Skin of body (tissue), 2 donors: ENCODE data around the gene LHFPL3. TPM values are rescaled to one million over a fixed set of nuclear protein-coding genes. Genes with fewer than 3 reads are reported as not detected.
"Not testable (repeated sequence)": the region's sequence is repeated elsewhere in the genome, so short reads cannot be mapped to it uniquely, and the experiment has no call there.

Experiments
- DNase-seq: peaks from one replicate; lab custom pipeline; 2025; lab: John Stamatoyannopoulos, UW
- total RNA-seq: library from RNA; depleted of rRNA; stranded (reverse); fragments of >200 nt; gene quantifications from one replicate; pipeline ENCODE4 v1.2.3, GENCODE V29; 2014

Gene LHFPL3
- total RNA-seq, 1 donor from 2014 or later = 0.39 TPM

DNA sequence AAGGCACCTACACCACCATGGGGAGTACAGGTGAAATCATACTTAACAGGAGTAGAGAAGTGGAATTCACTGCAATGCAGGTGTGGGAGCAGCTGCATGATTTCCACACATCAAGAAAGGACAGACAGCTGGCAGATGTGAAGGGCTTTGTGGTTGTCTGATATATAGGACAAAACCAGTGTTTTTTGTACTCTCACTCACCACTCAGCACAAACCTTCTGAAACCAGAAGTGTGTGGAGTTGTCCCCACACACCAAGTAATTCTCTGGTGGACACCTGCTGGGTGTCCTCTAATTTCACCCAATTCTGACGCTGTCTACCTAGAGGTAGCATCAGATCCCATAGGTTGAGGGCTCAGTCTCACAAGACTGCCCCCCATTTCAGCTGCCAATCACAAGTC is 357.9 kb downstream of the LHFPL3 start:
- no peak for DNase-seq

DNA sequence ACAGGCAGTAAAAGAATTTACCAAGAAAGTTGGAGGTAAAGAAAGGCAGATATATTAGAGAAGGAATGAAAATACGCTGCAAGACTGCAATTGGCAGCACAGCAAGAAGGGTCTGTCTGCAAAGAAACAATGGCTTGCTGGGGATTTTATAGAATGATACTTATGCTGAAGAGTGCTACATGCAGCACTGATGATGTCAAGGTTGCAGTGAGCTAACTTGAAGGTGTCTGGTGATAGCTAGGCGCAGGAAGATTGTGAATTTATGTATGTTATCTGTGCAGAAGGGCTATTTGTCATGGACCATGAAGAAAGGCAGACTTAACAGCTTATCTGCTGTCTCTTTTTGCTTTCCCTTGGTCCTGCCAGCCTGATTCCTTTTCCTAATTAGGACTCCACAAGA is 366.3 kb downstream of the LHFPL3 start:
- no peak for DNase-seq

DNA sequence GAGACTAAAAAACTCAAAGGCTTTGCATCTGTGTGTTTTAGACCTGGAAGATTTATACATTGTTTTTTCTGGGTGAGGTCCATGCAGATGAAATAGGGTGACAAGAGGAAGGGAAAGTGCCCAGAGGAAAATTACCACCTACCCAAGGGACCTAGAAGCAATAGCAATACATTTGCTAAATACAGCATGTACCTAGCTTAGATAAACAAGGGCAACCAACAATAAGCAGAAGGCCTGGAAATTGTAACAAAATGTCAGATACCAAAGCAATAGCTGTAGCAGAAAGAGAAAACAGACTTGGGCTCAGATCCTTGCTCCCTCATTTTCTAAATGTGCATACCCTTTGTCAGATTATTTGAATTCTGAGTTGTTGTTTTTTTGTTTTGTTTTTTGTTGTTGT is 367.2 kb downstream of the LHFPL3 start:
- DNase-seq = no peak

DNA sequence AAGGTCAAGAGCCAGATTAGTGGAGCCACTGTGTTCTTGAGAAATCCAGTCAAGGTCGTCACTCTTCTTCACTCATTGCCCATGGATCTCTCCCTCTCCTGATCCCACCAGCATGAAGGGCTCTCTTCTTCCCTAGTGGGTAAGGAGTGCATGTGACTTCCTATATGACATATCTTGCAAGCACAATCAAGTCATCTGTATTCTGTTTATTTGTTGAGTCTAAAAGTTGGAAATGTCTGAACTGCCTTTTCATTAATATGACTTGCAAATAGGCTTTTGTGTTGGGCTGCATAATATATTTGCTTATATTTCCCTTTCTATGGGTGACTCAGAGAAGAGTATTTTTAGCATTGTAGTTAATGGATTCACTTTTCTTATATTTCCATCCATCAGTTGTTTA is 371.9 kb downstream of the LHFPL3 start:
- no peak for DNase-seq

DNA sequence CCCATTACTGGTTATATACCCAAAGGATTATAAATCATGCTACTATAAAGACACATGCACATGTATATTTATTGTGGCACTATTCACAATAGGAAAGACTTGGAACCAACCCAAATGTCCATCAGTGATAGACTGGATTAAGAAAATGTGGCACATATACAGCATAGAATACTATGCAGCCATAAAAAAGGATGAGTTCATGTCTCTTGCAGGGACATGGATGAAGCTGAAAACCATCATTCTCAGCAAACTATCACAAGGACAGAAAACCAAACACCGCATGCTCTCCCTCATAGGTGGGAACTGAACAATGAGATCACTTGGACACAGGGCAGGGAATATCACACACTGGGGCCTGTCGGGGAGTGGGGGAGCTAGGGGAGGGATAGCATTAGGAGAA is 392.6 kb downstream of the LHFPL3 start:
- not testable (repeated sequence) for DNase-seq

DNA sequence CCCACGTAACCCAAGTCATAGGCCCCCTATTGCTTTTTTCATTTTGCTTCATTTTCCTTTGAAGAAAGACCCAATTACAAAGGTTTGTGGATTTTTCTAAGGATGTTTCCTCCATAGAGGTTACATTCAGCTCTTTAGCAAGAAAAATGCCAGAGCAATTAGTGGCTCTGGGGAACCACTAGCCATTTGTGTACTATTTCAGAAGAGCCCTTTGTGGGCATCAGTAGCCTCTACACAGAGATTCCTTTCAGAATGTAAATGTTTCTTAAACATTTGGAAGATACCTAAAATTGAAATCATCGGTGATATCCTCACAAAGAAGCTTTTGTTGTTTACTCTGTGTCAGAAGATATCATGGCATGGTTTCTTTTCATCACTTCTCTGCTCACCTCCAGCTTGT is 394.6 kb downstream of the LHFPL3 start:
- DNase-seq = no peak

DNA sequence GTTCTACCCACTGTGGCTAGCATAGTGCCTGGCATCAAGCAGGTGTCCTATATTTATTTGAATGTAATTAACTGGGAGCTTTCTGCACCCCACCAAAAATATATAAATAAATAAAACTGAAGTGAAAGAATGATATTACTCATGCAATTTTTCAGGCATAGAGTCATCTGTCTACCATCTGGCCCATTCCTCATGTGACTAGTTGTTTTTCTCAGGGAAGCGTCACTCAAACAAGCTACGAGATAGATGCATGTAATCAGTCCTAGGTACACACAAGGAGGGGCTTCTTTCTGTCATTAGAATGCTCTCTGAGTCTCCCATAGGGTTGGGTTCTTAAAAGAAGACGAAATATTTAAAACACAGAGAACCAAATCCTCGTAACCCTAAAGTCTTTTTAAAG is 430.1 kb downstream of the LHFPL3 start:
- DNase-seq = peak; percentile 27

DNA sequence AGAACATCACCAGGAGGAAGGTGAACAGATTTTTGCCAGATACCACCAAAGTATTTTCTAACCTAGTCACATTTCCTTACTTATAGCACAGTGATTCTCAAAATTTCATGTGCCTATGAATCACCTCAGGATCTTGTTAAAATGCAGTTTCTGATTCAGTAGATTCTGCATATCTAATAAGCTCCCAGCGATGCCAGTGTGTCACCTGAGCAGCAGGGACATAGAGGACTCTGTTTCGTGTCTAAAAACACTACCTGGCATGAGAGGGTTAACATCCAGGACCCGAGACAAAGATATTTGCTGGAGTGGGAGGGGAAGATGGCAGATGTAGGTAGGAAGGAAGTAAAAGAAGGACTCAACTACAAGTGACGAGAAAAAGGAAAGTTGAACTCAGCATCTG is 433.5 kb downstream of the LHFPL3 start:
- no peak for DNase-seq

DNA sequence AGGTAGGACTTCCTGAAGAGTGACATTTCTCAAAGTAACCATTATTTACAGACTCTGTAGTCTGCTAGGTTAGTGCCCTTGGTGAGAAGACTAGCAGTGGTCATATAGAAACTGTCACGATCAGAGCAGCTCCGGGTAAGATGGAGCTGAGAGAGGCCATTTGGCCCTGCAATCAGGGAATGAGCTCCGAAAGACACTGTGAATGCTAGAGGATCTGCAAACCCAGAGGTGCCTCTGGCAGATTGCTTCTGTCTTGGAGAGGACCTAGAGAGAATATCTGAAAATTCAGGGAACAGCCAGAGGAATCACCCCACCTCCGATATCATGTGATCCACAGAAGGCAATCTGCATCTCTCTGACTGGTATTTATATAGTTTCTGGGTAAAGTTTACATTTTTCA is 438.7 kb downstream of the LHFPL3 start:
- DNase-seq = no peak

DNA sequence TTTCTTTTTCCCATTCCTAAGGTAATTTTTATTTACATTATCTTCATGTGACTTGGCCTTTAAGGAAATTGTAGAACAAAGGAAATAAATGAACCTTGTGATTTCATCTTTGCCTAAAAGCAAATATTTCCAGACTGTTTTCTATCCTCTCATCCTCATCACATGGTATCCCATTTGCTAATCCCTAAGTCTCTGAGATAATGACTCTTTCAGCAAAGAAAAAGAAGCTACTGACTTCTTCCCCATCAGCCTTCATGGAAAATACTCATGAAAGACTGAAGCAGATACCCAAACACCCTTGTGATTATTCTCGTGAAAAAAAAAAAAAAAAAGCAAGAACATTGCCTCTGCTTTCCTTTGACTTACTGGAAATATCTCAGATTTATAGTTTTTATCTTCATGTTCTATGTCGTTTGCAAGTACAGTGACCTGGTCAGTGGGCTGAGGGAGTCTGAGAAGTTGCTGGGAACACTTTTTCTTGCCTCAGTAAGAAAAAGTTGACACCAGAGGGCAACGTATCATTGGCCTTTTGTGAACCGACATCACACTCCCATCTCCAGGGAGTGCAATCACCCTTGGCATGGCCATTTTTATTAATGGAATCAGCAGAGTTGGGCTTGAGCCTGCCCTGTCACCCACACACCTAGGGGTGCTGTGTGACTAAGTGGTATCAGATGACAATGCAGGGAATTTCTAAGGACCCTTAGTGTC is 439.6 kb downstream of the LHFPL3 start:
- DNase-seq = no peak

DNA sequence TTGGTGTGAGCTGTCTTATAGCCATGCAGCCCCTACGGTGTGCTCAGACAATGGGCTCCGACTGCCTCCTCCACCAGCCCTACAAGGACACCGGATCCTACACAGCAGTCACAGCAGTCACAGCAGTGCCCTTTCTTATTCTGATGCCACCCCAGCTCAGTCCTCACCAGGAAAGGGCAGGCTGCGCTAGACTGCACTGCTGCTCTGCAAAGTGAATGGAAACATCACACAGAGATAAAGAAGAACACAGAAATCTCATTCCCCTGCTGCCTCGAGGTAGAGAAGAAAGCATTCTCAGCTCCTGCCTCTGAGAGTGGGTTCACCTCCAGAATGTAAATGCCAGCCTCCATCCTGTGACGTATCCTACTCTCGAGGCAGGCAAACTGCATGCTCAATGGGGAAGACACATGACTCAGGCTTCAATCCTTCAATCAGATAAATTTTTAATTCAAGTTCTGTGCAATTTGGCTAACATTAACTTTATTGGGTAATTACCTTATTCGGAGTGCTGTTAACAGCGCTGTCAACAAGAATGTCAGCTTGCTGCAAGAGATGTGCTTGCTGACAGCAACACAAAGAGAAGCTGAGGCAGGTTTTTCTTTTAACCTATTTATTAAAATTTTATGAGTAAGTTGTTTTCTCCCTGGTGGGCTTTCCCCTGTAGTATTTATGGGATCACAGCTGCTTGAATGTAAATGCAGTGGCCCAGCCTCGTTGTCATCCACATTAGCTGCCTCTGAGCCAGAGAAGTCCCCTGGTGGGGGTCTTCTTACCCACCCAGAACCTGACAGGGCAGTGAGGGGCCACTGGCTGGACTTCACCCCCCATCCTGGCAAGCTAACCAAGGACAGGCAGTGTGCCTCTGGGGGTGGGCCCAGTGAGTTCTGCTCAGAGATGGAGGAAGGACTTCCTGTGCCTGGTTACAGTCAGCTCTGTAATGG is 444.3 kb downstream of the LHFPL3 start:
- peak; percentile 31 for DNase-seq

DNA sequence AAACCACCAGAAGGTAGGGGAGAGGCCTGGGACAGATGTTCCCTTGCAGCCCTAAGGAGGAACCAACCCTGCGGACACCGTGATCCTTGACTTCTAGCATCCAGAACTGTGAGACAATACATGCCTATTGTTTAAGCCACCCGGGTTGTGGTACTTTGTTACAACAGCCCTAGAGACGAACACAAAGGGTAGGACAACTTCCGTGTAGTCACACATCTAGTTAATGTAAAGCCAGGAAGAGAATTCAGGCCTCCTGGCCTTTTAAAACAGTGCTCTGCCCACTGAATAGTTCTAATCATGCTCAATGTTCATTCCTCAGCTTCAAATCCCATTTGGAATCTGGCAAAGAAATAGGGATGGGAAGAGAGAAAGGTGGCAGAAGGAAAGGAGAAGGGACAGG is 445.4 kb downstream of the LHFPL3 start:
- DNase-seq = no peak

DNA sequence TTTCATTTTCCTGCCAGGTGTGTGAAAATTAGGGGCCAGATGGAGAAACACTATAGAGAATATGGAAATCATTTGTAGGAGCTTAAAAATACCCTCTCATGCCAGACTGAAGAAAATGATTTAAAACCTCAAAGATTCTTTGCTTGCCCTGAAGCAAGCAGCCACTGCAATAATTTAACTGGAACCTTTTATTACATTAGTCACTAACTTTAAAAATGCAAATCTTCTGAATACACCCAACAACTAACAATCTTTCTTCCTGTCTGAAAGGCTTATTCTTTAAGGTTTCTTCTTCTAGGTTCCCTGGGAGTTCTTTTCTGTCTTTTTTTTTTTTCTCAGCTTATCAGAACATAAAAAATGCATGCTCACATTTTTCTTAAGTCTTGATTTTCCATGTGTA is 447.1 kb downstream of the LHFPL3 start:
- no peak for DNase-seq

DNA sequence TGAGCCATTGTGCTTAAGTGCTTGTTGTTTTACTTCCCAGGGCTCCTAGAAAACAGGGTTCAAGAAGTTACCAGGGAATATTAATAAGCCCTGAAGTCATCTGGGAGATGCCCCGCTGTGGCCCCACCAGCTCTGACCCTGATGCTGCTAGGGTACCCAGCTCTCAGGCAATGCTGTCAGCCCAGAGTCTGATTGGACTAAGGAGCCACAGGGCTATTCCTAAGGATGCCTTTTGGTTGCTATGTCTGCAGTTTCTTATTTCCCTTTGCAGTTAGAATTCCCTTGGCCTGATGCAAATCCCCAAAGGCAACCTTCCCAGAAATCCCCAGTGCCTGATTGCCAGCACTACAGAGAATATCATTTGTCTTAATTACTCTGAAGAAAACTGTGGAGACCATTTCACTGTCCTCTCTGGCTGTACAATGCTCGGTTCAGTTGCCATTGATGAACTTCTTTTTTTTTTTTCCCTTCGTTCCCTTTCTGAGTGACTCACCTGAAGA is 448.9 kb downstream of the LHFPL3 start:
- DNase-seq = no peak

DNA sequence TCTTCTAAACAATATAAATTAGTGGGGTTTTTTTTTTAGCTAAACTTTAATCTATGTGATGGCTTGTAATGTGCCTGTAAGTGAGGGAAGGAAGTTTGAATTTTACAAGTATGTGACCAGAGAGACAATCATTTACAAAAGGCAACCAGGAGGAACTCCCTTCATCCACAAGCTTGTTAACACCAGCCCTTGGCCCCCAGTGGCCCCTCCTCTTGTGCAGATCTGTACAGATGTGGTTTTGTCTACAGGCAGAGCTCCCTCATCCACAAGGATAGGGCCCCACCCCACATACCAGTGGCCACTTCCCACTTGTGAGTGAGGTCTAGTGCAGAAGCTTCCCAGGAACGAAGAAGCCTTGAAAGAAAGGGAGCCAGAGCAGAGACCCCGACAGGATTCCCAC is 451.5 kb downstream of the LHFPL3 start:
- DNase-seq = no peak

DNA sequence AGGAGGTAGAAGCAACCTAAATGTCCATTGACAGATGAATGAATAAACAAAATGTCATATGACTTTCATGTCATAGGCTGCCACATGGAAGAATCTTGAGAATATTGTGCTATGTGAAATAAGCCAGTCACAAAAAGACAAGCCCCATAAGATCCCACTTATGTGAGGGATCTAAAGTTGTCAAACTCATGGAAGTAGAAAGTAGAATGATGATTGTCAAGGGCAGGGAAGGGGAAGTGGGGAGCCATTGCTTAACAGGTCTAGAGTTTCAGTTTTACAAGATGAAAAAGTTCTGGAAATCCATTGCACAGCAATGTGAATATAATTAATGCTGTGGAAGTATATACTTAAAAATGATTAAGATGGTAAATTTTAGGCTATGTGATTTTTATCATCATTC is 456.3 kb downstream of the LHFPL3 start:
- DNase-seq = no peak

DNA sequence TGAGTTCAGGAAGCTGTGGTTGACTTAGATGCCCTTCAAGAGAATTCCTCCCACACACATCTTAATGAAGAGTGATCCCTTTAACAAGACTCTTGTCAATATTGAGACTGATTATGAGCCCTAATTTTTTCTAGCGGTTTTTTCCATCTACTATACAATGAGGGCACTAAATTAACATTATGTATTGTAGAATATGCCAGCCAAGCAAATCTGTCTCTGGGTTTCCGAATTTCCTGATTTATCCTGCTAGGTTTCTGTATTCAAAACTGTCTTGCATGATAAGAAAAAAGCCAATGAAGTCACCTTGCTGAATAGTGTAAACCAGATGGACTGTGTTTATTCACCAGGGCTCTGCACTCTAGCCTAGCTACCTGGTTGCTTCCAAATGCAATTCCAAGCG is 461.4 kb downstream of the LHFPL3 start:
- no peak for DNase-seq

DNA sequence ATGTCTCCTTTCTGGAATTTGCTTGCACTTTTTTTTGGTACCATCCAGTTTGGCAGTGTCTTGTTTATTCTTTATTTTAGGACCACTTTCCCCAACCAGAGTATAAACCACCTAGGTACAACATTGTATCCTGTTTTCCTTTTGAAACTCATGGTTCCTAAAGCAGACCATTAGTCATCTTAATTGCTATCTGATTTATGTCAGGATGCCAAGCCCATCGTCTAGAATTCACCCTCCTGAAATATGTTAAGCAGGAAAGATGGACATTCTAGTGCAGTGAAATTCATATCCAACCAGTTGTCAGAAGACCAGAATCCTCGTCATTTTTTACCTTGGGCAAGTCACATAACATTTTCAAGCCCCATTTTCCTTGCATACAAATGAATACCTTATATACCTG is 462.0 kb downstream of the LHFPL3 start:
- no peak for DNase-seq

DNA sequence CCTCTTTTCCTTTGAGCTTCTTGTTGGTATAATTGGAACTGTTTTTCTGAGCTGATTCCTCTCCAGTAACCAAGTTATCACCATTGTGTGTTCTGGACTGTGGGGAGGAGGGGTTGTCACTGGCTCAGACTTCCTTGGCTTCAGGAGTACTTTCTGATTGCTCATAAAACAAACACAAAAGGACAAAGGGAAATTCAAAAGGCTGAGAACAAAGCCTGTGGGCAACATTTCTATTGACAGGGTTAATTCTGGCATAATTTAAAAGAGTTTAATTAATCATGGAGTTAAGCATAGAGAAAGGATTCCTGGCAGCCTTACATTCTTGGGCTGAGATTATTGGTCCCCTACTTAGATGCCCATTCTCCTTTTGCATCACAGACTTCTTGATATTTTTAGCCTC is 462.7 kb downstream of the LHFPL3 start:
- no peak for DNase-seq

DNA sequence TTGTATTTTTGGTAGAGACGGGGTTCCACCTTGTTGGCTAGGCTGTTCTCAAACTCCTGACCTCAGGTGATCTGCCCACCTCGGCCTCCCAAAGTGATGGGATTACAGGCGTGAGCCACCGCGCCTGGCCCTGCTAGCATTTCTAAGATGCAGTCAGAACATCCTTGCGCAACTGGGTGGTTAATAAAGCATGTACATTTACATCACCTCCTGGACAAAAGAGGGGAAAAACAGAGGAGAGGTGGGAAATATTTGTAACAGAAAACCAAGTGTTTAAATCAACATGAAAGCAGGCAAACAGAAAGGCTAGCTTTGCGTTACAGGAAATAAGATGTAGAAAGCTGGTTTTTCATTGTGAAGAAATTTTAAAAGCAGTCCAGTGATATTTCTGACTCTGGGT is 464.7 kb downstream of the LHFPL3 start:
- no peak for DNase-seq

DNA sequence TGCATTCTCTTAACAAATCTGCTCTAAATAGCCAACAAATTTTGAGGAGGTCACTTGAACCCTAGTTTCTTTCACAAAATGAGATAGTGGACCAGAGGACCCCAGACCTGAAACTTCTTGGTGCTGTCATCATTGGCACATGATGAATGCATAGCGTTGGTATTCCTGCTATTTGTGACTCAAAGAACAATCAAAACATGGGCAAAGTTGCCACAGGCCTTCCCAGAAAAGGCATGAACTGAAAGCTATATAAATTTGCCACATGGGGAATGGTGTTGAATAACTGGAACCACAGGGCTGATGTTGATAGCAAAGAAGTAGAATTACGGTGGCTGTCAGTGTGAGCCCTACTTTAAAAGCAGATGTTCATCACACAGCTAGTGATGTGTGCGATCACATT is 465.8 kb downstream of the LHFPL3 start:
- DNase-seq = no peak

DNA sequence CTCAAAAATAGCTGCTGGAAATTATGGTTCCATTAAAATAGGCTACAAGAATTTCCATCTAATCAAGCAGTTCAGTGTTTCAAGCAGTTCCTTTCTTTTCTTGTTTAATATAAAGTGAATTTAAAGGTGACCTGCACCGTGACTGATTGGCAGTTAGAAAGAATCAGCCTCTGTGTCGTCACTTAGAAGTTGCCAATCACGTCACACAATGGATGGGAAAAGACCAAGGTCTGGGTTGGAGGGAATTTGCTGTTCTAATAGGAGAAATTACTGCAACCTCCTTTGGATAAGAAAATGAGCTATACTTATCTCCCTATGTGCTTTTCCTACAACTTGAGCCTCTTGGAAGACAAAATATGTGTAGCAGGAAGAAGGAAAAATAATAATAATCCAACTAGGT is 466.2 kb downstream of the LHFPL3 start:
- no peak for DNase-seq

DNA sequence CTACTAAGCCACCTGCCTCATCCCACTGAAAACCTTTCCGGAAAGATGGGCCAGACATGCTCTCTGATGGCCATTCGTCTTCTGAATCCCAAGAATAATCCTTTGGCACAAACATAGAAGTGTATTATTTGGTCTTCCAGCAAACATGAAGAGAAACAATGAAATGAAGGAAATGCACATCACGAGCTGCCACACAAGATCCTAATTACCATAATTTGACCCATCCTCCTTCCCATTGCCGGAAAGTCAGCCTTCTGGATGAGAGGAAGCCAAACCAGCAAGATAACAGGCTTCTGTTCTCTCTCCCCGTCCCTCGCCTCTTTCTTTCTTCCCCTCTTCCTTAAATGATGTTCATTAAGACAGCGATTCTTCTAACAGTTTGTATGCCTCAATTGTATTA is 466.7 kb downstream of the LHFPL3 start:
- DNase-seq = peak; percentile 23
